ENCODE measurements around the gene NPL.

NPL gene

DNA sequence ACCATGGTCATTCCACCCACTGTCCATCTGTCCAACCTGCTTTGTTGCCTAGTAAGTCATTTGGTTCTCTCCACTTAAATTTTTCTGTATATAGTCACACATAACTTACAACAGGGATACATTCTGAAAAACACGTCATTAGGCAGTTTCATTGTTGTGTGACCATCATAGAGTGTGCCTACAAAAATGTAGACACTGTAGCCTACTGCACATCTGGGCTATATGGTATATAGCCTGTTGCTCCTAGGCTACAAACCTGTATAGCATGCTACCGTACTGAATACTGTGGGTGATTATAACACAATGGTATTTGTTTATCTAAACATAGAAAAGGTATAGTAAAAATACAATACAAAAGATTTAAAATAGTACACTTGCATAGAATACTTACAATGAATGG is 10.0 kb upstream of the NPL start:
- DNase-seq: no peak

DNA sequence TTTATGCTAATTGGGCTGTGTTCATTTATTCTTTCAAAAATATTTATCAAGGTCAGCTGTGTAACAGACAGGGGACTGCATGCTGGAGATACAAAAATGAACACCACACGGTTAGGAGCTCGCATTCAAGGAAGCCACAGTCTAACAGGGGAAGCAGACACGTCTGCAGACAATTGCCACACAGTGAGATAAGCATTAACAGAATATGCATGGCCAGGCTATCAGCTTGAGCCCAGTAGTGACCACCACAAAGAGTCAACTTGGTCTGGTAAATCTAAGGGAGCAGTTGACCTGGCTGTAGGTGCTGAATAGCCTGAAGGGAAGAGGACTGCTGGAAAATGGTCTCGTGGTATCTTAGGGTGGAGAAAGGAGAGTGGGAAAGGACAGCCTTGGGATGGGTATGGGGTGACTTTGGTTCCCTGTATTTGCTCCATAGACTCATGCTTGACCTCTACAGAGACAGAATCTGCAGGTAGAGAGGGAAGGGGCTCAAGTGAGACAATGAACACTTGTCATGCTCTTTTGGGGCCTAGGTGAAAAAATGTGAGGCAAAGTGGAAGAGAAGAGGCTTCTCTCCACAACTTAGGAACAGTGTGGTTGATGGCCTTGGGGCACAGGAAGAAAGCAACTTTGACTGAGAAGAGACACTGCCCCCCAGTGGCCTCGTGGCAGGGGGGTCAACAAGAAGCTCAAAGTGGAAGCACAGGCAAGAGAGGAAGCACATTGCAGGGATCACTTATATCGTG is 7.6 kb upstream of the NPL start:
- peak; percentile 92 for DNase-seq

DNA sequence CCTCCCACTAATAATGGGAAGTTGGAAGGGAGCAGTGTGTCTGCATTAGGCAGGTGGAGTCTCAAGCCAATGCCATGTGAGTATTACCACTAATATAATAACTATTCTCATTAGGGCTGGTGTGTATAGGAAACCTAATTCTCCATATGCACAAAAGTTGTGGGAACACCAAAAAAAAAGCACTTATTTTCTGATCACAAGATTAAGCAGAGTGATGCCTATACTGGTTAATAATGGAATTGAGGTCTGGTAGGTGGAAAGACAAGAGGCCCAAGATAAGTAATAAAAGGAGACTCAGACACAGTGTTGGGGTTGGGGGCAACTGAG is 7.0 kb upstream of the NPL start:
- DNase-seq: no peak

DNA sequence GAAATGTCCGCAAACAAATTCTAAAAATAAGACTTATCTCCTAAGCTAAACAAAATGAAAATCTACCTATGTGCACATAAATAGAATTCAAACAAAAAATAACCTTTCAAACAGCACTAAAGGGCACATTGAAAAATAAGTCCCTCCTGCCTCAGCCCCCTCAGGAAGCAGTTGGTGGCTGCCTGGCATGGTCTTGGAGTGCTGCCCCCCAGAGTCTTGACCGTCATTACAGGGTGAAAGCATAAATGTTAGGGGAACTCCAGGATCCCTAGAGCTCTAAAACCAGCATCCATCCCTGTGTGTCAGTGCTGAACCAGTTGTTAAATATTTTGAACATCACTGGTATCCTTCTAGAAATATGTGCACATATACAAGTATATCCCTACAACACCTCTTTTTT is 6.5 kb upstream of the NPL start:
- DNase-seq: peak; percentile 64

DNA sequence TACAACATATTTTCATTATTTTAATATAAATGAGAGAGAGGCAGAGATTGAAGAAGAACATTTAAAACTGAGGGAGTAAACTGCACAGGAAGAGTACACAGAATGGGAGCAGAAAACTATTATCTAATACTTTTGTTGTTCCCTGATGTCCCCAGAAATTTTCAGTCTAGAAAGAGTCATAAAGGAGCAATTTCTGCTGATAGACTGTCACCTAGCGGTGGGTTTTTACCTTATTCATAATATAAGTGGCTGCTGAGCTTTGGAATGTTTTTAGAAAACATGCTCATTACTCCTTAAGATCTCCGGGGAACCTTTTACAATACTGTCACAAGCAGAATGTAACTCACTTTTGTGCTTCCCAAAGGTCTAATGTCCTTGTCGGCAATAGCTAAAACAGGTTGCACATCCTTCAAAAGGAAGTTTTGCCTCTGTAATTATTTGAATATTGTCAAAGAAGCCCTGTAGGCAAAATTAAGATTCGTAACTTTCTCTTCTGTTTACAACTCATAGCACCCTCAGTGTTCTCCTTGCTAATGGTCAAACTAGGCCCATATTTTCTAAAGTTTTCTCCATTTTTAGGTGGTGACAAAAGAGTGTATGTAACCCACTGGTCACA is 4.9 kb upstream of the NPL start:
- peak; percentile 86 for DNase-seq

DNA sequence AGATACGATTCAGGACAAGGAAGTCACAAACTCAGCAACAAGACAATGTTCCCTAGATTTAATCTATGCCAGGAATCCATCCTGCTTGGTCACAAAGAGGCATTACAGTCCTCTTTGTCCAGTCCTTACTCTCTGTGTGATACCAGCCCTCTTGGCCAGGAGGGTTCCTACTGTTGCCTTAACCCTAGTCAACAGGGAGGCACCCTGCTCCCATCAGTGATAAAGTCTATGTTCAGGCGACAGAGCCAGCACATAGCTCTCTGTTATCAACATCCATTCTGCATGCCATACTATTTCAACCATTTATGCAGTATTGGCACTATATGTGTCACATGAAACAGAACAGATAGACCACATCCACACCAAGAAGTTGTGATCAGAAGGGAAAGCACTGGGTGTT is 4.4 kb upstream of the NPL start:
- DNase-seq: no peak

DNA sequence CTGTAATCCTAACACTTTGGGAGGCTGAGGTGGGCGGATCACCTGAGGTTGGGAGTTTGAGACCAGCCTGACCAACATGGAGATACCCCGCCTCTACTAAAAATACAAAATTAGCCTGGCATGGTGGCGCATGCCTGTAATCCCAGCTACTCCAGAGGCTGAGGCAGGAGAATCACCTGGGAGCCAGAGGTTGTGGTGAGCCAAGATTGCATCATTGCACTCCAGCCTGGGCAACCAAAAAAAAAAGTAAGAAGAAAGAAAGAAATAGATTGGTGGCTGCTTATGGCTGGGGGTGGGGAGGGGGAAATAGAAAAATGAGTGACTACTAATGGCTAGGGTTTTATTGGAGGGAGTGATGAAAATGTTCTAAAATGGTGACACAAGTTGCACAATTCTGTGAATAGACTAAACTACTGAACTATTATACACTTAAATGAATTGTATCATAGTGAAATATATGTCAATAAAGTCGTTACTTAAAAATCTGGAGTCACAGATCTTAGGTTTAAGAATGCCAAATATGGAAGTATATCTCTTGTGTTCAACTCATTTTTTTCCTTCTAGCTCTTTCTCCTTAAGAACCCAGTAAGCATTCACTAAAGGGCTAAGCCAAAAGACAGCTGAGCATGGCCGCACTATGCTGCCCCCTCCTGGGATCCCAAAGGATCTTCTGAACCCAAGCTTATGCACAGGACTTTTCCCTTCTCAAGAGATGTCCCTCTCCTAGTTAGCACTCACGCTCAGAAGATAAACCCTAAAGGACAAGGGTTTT is 3.2 kb upstream of the NPL start:
- peak; percentile 83 for DNase-seq

DNA sequence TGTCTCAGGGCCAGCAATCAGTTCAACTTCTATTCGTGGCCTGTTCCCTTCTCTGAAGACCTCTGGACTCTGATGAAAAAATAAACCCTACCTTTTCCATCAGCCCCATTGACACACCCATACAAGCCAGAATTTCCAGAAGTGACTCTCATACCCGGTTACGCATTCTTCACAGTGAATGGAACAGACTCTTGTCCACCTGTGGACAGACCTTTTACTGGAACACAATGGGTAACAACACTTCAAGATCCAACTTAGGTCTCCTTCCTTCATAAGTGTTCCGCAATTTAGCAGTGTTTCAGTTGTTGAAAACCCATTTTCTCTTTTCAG is 2.6 kb upstream of the NPL start:
- DNase-seq: no peak

DNA sequence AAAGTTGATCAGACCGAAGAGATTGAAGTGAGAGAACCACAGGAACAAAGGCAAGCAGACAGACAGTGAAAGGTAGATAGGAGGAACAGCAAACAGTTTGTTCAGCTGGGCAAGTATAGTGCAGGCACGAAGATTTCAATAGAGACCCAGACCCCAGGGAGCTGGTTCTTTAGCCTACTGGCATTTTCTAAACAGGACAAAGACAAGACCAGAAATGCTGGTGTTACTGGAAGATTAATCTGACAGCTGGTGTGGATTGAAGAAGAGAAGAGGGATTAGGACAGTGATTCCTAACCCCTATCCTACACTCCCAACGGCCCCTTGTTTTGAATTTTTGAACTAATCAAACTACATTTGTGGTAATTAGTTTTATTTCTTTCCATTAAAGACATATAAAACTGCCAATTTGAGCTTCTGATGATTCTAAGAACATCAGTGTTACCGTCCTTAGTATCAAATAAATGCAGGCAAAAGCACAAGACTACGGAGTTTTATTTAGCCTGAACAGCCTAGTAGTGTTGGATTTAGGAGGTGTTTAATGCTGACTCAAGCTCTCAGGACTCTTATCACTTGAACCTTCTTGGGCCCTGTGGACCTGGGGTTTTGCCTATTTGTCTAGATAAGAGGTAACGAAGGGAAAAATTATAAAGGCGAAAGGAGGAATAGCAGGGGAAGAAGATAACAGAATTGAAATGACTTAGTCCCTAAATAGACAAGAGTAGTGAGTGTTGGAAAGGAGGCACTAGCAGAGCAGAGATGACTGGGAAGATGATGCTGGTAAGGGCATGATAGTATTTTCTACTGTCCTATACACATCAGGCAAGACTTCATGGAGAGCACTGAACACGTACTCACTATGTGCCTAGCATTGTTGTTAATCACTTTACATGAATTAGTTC is 2.0 kb downstream of the NPL start:
- peak; percentile 66 for DNase-seq

DNA sequence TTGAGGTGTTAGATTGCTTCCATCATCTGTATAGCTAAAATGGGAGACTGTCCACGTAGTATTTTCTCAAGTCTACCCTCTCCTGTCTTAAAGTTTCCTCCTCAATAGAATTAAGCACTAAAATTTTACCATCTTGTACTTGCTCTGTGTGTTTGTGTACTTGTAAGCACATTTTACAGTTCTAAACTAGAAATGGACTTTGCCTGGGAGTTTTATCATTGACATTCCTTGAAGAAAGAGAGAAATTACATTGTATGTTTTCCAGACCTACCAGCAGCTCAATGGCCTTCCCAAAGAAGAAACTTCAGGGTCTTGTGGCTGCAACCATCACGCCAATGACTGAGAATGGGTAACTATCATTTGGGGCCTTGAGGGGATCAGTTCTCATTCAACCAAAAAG is 4.5 kb downstream of the NPL start:
- no peak for DNase-seq

DNA sequence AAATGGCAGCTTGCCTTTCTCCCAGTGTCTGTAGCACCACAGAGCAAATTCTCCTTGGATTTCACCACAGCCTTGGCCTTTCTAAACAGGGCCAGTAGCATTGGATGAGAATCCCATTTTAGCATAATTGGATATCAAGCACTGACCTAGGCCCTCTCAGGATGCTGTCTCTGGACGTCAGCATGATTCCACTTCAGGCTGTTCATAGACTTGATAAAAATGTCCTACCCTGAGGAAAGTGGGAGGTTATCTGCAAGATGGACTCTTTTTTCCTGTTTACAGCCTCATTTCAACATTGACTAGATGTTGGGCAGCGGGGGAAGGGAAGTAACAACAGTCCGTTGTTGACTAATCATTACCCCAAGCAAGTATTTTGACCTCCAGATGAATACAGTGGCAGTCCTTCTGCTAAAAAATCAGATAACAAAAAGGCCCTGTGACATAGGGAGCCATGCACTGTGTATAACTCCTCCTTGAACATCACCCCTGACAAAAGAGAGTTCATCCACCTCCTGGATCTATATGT is 5.2 kb downstream of the NPL start:
- no peak for DNase-seq

DNA sequence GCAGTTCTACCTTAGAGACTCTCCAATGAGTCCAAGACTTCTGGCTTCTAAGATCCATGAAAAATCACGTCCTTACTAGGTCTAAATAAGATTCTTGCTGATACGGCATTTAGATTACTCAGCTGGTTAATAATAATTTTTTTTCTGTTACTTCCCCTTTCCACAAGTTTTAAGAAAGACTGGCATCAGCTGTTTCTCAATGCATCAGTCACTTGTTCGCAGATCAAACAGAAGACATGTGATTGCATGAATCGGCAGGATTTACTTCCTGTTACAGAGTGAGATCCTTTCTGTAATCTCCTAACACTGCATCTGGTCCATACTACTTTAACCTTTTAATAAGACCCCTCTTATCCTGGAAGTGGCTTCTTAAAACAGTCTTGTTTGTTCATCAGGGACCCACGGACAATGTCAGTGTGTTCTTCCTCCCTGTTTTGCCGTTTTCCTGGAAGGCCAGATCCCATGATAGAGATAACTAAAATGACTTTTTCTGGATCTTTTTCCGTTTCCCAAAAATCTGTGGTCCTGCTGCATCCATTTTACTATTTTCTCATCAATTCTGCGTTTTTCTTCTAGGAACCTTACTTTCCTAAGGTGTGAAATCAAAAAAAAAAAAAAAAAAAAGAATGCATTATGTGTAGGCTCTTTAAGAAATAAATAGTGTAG is 6.1 kb downstream of the NPL start:
- DNase-seq: peak; percentile 14

DNA sequence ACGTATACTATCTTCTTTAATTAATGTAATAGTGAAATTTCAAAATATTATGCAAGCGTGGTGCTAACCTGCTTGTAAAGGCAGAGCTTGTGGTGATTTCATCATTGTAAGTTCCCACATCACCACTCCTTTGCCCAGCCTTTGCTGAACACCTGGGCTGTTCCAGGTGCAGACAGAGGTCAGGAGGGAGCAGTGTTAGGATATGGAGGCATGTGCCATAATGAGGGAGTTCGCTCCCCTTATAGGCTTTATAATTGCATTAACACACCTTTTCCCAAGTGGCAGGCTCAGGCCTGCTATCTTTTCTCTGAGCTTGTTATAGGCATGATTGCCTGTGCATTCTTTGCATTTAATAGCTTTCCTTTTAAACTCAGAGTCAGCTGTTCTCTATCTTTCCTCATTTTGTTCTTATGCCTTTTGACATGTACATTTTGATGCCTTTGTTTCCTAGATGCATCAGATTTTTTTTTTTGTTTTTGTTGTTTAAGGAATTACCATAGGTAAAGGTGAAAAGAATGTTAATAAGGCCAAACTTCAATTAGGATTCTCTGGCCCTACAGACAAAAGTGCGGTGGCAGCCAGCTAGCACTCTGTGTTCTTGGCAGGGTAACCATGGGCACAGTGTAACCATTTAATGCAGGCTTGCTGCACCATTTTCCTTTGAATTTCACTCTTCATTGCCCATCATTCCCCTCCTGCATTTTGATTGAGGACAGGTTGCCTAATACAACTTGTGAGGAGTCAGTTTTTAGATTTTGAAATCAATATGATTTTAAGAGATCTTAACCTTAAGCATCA is 12.6 kb downstream of the NPL start:
- peak; percentile 50 for DNase-seq

DNA sequence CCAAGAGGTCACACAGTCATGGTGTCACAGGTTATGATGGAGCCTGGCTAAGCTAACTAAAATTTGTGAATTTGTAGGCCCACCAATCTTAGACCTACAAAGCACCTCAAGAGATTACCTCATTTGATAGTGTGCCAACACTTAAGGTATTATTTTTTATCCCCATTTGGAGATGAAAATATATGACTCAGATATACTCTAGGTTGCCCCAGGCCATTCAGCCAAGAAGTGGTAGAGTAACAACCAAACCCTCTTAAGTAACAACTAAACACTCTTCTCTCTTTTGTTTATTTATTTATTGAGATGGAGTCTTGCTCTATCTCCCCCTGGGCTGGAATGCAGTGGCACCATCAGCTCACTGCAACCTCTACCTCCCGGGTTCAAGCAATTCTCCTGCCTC is 14.3 kb downstream of the NPL start:
- DNase-seq: no peak

DNA sequence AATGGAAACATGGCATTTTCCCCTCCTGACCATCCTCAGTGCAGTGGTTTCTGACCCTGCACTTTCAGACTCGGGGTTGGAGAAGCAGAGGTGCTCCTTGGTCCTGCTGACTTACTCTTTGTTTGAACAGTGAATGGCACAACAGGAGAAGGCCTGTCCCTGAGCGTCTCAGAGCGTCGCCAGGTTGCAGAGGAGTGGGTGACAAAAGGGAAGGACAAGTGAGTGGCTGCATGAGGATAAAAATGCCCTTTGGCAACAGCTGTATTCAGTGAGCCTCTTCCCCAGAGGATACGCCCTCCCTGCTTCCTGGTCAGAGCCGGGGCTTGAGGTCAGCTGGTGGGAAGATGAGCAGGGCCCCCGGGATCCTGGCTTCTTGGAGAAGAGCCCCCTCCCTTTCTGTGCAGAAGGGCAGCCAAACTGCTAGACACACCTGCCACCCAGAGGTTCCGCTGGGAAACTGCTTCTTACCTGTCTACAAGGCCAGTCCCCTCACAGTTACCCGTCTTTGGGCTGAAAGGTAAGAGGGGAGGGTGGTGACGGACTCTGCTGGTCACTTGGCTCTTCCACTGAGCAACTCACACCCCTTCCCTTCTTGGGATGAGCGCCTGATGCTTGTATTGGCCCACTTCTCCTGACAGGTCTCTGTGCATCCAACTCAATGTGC is 16.6 kb downstream of the NPL start:
- peak; percentile 77 for DNase-seq

DNA sequence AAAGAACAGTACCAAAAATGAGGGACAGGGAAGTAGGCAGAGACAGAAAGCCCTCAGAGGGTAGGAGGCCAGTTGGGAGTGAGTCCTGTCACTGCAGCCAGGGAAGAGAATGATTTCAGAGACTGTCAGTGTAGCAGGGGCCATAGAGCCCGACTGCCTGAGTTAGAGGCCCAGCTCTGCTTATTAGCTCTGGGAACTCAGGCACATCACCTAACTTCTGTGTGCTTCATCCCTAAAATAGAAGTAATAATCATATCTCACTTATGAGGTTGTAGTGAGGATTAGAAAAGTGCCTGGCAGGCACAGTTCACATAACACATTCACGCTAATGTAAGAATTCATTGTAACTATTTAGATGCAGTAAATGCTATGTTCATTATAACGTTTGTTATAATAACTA is 18.3 kb downstream of the NPL start:
- no peak for DNase-seq

DNA sequence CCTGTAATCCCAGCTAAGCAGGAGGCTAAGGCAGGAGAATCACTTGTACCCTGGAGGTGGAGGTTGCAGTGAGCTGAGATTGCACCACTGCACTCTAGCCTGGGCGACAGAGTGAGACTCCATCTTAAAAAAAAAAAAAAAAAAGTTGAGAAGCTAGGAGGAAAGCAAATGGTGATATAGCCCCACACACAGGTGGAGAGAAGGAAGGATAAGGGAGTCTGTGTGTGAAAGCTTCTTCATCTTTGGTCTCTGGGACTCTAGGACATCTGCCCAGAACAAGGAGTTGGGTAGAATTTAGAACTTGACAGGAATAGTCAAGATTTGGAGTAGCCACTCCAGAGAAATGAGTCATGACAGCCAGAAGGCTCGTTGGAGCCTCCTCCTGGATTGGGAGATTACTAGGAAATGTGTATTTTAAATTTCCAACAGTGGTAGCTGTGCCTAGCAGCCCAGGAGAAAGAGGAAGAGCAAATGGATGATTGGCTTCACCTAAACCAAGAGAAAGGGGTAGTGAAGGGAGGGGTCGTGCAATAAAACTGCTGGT is 19.9 kb downstream of the NPL start:
- DNase-seq: no peak

DNA sequence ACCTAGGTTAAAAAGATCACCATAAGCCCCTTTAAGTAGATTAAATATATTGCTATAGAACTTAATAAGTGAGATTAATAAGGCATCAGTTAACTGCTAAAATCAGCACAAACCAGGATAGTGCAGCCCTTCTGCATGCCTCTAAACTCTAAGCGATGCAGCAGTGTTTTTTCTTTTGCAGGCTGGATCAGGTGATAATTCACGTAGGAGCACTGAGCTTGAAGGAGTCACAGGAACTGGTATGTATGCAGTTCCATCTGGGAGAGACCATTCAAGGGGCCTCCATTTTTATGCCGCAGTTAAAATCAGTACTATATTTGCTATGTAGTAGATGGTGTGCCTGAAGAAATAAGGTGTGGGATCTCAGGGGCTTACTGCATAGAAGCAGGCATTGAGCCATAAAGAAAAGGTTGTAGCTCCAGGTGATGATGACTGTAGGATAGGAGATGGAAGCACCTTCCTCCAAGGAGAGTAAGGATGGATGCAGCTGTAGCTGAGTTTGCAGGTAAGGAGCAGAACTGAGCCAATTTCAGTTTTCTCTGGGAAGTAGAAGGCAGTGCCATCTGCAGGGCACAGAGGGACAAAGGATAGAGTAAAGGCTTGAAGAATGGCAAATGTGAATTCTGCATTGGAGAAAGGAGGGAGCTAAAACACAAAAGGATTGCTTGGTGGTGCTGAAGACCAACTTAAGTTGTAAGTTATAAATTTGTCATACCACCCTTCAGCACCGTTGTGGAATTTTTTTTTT is 22.6 kb downstream of the NPL start:
- DNase-seq: peak; percentile 25

DNA sequence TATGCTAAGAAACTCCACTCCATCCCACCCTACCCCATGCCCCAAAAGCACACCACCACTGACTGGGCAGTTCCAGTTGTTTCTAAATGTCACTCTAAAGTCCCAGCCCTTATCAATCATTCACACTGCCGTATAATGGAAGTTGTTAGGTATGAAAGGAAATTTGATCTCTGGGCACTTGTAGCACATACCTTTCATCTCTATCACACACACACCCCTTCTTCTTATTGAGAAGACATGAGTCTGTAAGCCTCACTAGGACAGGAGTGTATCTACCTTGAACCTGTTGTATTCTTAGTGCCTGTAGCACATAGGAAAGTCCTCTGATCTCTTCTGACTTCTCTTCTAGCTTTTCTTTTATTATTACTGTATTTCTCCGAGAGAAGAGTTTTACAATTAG is 27.3 kb downstream of the NPL start:
- DNase-seq: no peak

DNA sequence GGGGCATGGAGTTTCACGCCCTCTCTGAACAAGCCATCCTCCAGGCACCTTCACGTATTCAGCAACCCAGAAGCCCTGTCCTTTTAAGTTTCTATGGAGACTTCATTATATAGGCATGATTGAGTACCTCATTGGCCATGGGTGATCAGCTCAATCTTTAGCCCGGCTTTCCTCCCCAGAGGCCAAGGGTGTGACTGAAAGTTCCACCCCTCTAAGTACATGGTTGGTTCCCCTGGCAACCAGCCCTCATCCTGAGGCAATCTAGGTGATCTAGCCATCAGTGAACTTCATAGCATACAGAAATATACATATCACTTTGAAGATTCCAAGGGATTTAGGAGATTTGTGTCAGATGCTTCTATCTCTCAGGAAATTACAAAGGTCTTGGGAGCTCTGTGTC is 28.2 kb downstream of the NPL start:
- peak; percentile 57 for DNase-seq
